Liver (tissue), 9 donors: ENCODE measurements around the gene TGM2. TPM values are rescaled to one million over a fixed set of nuclear protein-coding genes. Genes with fewer than 3 reads are reported as not detected.

Experiments
- DNase-seq: peaks from one replicate; pipeline ENCODE4 v3.0.0-alpha.2; 2017; ENCODE audit warnings: low spot score
- H3K27ac ChIP-seq, 2 donors: one replicate each; pipeline ENCODE4 v1.7.0; 2013; ENCODE audit warnings: inconsistent platforms in 2 of 2, low read length in 2 of 2, control low read depth in 1 of 2, low read depth in 1 of 2, mild to moderate bottlenecking in 1 of 2
- H3K27me3 ChIP-seq, 4 donors: one replicate each; pipeline versions ENCODE4 v1.6.1 to v1.7.0; 2013; ENCODE audit warnings: low read length in 3 of 4, inconsistent platforms in 1 of 4, mild to moderate bottlenecking in 1 of 4, moderate library complexity in 1 of 4; ENCODE audit not compliant: control insufficient read depth in 4 of 4, insufficient read depth in 4 of 4
- H3K36me3 ChIP-seq, 4 donors: one replicate each; pipeline versions ENCODE4 v1.6.1 to v1.7.0; 2013; ENCODE audit warnings: low read length in 3 of 4, mild to moderate bottlenecking in 3 of 4, low read depth in 1 of 4, moderate library complexity in 1 of 4; ENCODE audit not compliant: control insufficient read depth in 4 of 4, insufficient read depth in 3 of 4
- H3K4me1 ChIP-seq, 4 donors: one replicate each; pipeline versions ENCODE4 v1.6.1 to v1.7.0; 2013; ENCODE audit warnings: low read length in 3 of 4, mild to moderate bottlenecking in 3 of 4, moderate library complexity in 1 of 4; ENCODE audit not compliant: control insufficient read depth in 4 of 4, insufficient read depth in 4 of 4
- H3K4me3 ChIP-seq, 3 donors: one replicate each; pipeline versions ENCODE4 v1.6.1 to v1.7.0; 2013; ENCODE audit warnings: low read length in 3 of 3, control low read depth in 1 of 3, low read depth in 1 of 3, mild to moderate bottlenecking in 1 of 3
- H3K9ac ChIP-seq, 2 donors: one replicate each; pipeline ENCODE4 v1.7.0; 2013; ENCODE audit warnings: low read length in 2 of 2, mild to moderate bottlenecking in 2 of 2, moderate library complexity in 2 of 2, control low read depth in 1 of 2, low read depth in 1 of 2
- H3K9me3 ChIP-seq, 4 donors: one replicate each; pipeline versions ENCODE4 v1.6.1 to v1.7.0; 2013; ENCODE audit warnings: low read length in 3 of 4; ENCODE audit not compliant: control insufficient read depth in 4 of 4
- EGR1 ChIP-seq, 2 donors: IDR thresholded peaks; 2 replicates each; pipeline ENCODE4 v1.6.1; 2016 to 2018; ENCODE audit warnings: antibody characterized with exemption in 2 of 2, low read depth in 2 of 2
- FOXA1 ChIP-seq: IDR thresholded peaks from 2 replicates; pipeline ENCODE4 v1.6.1; 2016; ENCODE audit warnings: antibody characterized with exemption
- FOXA2 ChIP-seq: IDR thresholded peaks from 2 replicates; pipeline ENCODE4 v1.6.1; 2016; ENCODE audit warnings: antibody characterized with exemption
- GABPA ChIP-seq, 2 donors: IDR thresholded peaks in 1 of 2; conservative IDR thresholded peaks in 1 of 2; 2 replicates each; pipeline ENCODE4 v1.6.1; 2016; ENCODE audit warnings: antibody characterized with exemption in 2 of 2, mild to moderate bottlenecking in 1 of 2, moderate library complexity in 1 of 2
- HNF4A ChIP-seq, 2 donors: conservative IDR thresholded peaks; 2 replicates each; pipeline ENCODE4 v1.6.1; 2016; ENCODE audit warnings: antibody characterized with exemption in 2 of 2, mild to moderate bottlenecking in 2 of 2
- HNF4G ChIP-seq: IDR thresholded peaks from 2 replicates; pipeline ENCODE4 v1.6.1; 2016; ENCODE audit warnings: antibody characterized with exemption
- JUND ChIP-seq, 2 donors: IDR thresholded peaks; 2 replicates each; pipeline ENCODE4 v1.6.1; 2016; ENCODE audit warnings: antibody characterized with exemption in 2 of 2
- NR2F2 ChIP-seq: IDR thresholded peaks from 2 replicates; pipeline ENCODE4 v1.6.1; 2016; ENCODE audit warnings: antibody characterized with exemption
- RAD21 ChIP-seq, 2 donors: IDR thresholded peaks; 2 replicates each; pipeline ENCODE4 v1.6.1; 2016; ENCODE audit warnings: antibody characterized with exemption in 2 of 2, mild to moderate bottlenecking in 2 of 2
- RXRA ChIP-seq, 2 donors: IDR thresholded peaks; 2 replicates each; pipeline ENCODE4 v1.6.1; 2017 to 2018; ENCODE audit warnings: antibody characterized with exemption in 2 of 2, mild to moderate bottlenecking in 1 of 2
- SP1 ChIP-seq: IDR thresholded peaks from 2 replicates; pipeline ENCODE4 v1.6.1; 2018; ENCODE audit warnings: antibody characterized with exemption, mild to moderate bottlenecking
- TAF1 ChIP-seq: conservative IDR thresholded peaks from 2 replicates; pipeline ENCODE4 v1.6.1; 2016; ENCODE audit warnings: antibody characterized with exemption, mild to moderate bottlenecking
- YY1 ChIP-seq: IDR thresholded peaks from 2 replicates; pipeline ENCODE4 v1.6.1; 2016; ENCODE audit warnings: antibody characterized with exemption, mild to moderate bottlenecking
- WGBS: extraction: QIAGEN DNeasy Blood & Tissue Kit; methylation state at CpG from one replicate; pipeline ENCODE4 v1.1.7; 2013; 5-methylcytosine and 5-hydroxymethylcytosine counted together
- polyA plus RNA-seq, 2 donors: library from polyadenylated mRNA; stranded (reverse) in 1 of 2; unstranded in 1 of 2; fragments of 200-250 nt in 1 of 2; fragments of >200 nt in 1 of 2; fragmentation: Nextera tagmentation in 1 of 2; extraction: Ambion mirVana in 1 of 2; gene quantifications; one replicate each; pipeline versions ENCODE4 v1.2.1 to v1.2.3, GENCODE V29; 2013 to 2015
- total RNA-seq, 2 donors: library from RNA; depleted of rRNA; stranded (reverse); fragments of >200 nt; gene quantifications; one replicate each; pipeline ENCODE4 v1.2.3, GENCODE V29; 2014
- TF ChIP-seq, protein P1 (sequence below): IDR thresholded peaks from 2 replicates; pipeline ENCODE4 v1.6.1; 2016; ENCODE audit warnings: antibody characterized with exemption
- TF ChIP-seq, protein P2 (sequence below): fragments of 150-350 bp; IDR thresholded peaks from 2 replicates; pipeline ENCODE4 v1.5.1; 2017; ENCODE audit warnings: improper control_type of control experiment, low read depth, low read length; ENCODE audit not compliant: missing input control
- TF ChIP-seq, protein P3 (sequence below): IDR thresholded peaks from 2 replicates; pipeline ENCODE4 v1.6.1; 2016; ENCODE audit warnings: antibody characterized with exemption
- TF ChIP-seq, protein P4 (sequence below): IDR thresholded peaks from 2 replicates; pipeline ENCODE4 v1.6.1; 2016; ENCODE audit warnings: antibody characterized with exemption
- TF ChIP-seq, protein P5 (sequence below): IDR thresholded peaks from 2 replicates; pipeline ENCODE4 v1.6.1; 2016; ENCODE audit warnings: antibody characterized with exemption, mild to moderate bottlenecking
- donor health status: healthy.
- donor health status: healthy.
- donor health status: healthy.
- donor health status: healthy.
- donor health status: healthy.

TGM2 gene
- total and polyA plus RNA-seq, 4 donors, result 106 to 375 (median 190) TPM

DNA sequence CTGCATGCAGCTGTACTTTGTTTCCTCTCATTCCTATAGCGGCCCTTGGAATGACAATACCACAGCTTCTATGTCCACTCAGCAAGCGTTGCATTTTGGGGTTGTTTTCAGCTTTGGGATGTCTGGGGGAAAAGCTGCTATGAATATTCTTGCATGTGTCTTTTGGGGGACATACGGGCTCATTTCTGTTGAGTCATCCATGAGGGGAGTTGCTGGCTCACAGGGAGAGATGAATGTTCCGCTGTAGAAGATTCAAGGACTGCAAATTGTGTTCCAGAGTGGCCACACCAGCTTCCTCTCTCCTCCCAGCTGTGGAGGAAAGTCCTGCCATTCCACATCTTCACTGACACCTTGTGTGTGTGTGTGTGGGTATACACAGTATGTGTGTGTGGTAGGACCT lies 43.3 kb downstream of the TGM2 start:
- WGBS, result 92% methylated on average over 4 of the region's 4 CpGs
- Histone ChIP-seq H3K9me3 (no peaks in the 10 kb centered on the region), H3K4me3 (no peak overlapping the region), H3K27me3 (no peaks in the 10 kb centered on the region), H3K9ac (no peak overlapping the region), H3K4me1 (peaks cover 10 to 20% (median 14%) of the 10 kb centered on the region in 4 donors), H3K36me3 (no peaks in the 10 kb centered on the region), H3K27ac (no peak overlapping the region)
- no peak for TF ChIP-seq FOXA2
- TF ChIP-seq GABPA (IDR thresholded peaks at IDR 0.05 in 1 of 2, conservative IDR thresholded peaks at IDR 0.05 in 1 of 2), result no peak
- no peak for TF ChIP-seq HNF4G
- TF ChIP-seq, protein P1, sequence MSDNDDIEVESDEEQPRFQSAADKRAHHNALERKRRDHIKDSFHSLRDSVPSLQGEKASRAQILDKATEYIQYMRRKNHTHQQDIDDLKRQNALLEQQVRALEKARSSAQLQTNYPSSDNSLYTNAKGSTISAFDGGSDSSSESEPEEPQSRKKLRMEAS, result no peak
- TF ChIP-seq NR2F2, result no peak
- TF ChIP-seq RXRA (IDR thresholded peaks at IDR 0.05), result no peak
- TF ChIP-seq SP1, result no peak
- no peak for TF ChIP-seq JUND (IDR thresholded peaks at IDR 0.05)
- no peak for TF ChIP-seq RAD21 (IDR thresholded peaks at IDR 0.05)
- TF ChIP-seq EGR1 (IDR thresholded peaks at IDR 0.05; ENCODE audit: low read depth in 2 of 2), result no peak
- TF ChIP-seq, protein P2, sequence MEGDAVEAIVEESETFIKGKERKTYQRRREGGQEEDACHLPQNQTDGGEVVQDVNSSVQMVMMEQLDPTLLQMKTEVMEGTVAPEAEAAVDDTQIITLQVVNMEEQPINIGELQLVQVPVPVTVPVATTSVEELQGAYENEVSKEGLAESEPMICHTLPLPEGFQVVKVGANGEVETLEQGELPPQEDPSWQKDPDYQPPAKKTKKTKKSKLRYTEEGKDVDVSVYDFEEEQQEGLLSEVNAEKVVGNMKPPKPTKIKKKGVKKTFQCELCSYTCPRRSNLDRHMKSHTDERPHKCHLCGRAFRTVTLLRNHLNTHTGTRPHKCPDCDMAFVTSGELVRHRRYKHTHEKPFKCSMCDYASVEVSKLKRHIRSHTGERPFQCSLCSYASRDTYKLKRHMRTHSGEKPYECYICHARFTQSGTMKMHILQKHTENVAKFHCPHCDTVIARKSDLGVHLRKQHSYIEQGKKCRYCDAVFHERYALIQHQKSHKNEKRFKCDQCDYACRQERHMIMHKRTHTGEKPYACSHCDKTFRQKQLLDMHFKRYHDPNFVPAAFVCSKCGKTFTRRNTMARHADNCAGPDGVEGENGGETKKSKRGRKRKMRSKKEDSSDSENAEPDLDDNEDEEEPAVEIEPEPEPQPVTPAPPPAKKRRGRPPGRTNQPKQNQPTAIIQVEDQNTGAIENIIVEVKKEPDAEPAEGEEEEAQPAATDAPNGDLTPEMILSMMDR, result no peak
- TF ChIP-seq, protein P3, sequence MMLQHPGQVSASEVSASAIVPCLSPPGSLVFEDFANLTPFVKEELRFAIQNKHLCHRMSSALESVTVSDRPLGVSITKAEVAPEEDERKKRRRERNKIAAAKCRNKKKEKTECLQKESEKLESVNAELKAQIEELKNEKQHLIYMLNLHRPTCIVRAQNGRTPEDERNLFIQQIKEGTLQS, result no peak
- TF ChIP-seq, protein P4, sequence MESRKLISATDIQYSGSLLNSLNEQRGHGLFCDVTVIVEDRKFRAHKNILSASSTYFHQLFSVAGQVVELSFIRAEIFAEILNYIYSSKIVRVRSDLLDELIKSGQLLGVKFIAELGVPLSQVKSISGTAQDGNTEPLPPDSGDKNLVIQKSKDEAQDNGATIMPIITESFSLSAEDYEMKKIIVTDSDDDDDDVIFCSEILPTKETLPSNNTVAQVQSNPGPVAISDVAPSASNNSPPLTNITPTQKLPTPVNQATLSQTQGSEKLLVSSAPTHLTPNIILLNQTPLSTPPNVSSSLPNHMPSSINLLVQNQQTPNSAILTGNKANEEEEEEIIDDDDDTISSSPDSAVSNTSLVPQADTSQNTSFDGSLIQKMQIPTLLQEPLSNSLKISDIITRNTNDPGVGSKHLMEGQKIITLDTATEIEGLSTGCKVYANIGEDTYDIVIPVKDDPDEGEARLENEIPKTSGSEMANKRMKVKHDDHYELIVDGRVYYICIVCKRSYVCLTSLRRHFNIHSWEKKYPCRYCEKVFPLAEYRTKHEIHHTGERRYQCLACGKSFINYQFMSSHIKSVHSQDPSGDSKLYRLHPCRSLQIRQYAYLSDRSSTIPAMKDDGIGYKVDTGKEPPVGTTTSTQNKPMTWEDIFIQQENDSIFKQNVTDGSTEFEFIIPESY, result no peak
- TF ChIP-seq, protein P5, sequence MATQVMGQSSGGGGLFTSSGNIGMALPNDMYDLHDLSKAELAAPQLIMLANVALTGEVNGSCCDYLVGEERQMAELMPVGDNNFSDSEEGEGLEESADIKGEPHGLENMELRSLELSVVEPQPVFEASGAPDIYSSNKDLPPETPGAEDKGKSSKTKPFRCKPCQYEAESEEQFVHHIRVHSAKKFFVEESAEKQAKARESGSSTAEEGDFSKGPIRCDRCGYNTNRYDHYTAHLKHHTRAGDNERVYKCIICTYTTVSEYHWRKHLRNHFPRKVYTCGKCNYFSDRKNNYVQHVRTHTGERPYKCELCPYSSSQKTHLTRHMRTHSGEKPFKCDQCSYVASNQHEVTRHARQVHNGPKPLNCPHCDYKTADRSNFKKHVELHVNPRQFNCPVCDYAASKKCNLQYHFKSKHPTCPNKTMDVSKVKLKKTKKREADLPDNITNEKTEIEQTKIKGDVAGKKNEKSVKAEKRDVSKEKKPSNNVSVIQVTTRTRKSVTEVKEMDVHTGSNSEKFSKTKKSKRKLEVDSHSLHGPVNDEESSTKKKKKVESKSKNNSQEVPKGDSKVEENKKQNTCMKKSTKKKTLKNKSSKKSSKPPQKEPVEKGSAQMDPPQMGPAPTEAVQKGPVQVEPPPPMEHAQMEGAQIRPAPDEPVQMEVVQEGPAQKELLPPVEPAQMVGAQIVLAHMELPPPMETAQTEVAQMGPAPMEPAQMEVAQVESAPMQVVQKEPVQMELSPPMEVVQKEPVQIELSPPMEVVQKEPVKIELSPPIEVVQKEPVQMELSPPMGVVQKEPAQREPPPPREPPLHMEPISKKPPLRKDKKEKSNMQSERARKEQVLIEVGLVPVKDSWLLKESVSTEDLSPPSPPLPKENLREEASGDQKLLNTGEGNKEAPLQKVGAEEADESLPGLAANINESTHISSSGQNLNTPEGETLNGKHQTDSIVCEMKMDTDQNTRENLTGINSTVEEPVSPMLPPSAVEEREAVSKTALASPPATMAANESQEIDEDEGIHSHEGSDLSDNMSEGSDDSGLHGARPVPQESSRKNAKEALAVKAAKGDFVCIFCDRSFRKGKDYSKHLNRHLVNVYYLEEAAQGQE, result no peak
- TF ChIP-seq TAF1, result no peak
- no peak for TF ChIP-seq HNF4A (conservative IDR thresholded peaks at IDR 0.05)
- TF ChIP-seq YY1, result no peak
- TF ChIP-seq FOXA1, result no peak
- no peak for DNase-seq
